Testis (tissue), 2 donors: ENCODE data around the gene SLC22A17.

Experiments used
- CTCF ChIP-seq, 3 experiments: fragments of 450-650 bp in 2 of 3; fragments of 200-600 bp in 1 of 3; sonication (generic) in 1 of 3; IDR thresholded peaks; one replicate each; pipeline ENCODE4 v1.5.1; 2016 to 2019; ENCODE audit warnings: antibody characterized with exemption in 3 of 3, mild to moderate bottlenecking in 2 of 3, moderate library complexity in 1 of 3
- POLR2A ChIP-seq: fragments of 450-650 bp; IDR thresholded peaks from one replicate; pipeline ENCODE4 v1.6.1; 2017; ENCODE audit warnings: antibody characterized with exemption, mild to moderate bottlenecking, moderate library complexity

GRCh38 chr14:23297611-23298277, 54.9 kb downstream of the SLC22A17 start:
- TF ChIP-seq CTCF (IDR thresholded peaks at IDR 0.05) (no peak), POLR2A (no peak)
